Activated B cell treated with CpG ODN at 0.5 μM for 24 hours (primary cell): Measurements from ENCODE around the gene DNAJB4. TPM values are rescaled to one million over a fixed set of nuclear protein-coding genes. Genes with fewer than 3 reads are reported as not detected.
A peak's percentile ranks its signal among the peaks of the same experiment; 100 is the strongest.

Source experiments
- ATAC-seq: fragments of 200-7000 bp; cut with Tn5 transposase; one replicate; pipeline ENCODE4 v1.10.0; 2021; ENCODE audit warnings: low read depth, mild to moderate bottlenecking, moderate library complexity
- CTCF ChIA-PET: fragments of 350-600 bp; sonication (Branson Sonifier 250); formaldehyde crosslinking; loops from one replicate; lab custom pipeline; 2021; ENCODE audit warnings: antibody characterized with exemption; lab: Charles Lee
- POLR2A ChIA-PET: fragments of 350-600 bp; sonication (Branson Sonifier 250); formaldehyde crosslinking; loops from one replicate; lab custom pipeline; 2021; ENCODE audit warnings: antibody characterized with exemption; lab: Charles Lee
- DNase-seq: peaks from one replicate; pipeline ENCODE4 v3.0.0; 2022
- H3K27ac Mint-ChIP-seq: one replicate; pipeline ENCODE4 v1.8.0; 2020; ENCODE audit warnings: mixed read lengths
- H3K27me3 Mint-ChIP-seq: one replicate; pipeline ENCODE4 v1.8.0; 2021; ENCODE audit warnings: mixed read lengths
- H3K36me3 Mint-ChIP-seq: one replicate; pipeline ENCODE4 v1.8.0; 2021; ENCODE audit warnings: low read depth, mixed read lengths
- H3K4me1 Mint-ChIP-seq: one replicate; pipeline ENCODE4 v1.8.0; 2021; ENCODE audit warnings: mixed read lengths
- H3K4me3 Mint-ChIP-seq: one replicate; pipeline ENCODE4 v1.8.0; 2020; ENCODE audit warnings: mild to moderate bottlenecking, mixed read lengths
- H3K9me3 Mint-ChIP-seq: one replicate; pipeline ENCODE4 v1.8.0; 2020; ENCODE audit warnings: mixed read lengths
- intact Hi-C: fragments of 100-400 bp; cut with micrococcal nuclease; formaldehyde crosslinking; loops from one replicate; pipeline ENCODE4 v1.15.1; 2024
- total RNA-seq: library from RNA; stranded (reverse); gene quantifications from 2 replicates; pipeline ENCODE4 v1.2.3, GENCODE V29; 2022
- TF ChIP-seq, protein P1 (sequence below): fragments of 200-600 bp; IDR thresholded peaks from one replicate; pipeline ENCODE4 v1.8.0; 2022; ENCODE audit warnings: antibody characterized with exemption, mild to moderate bottlenecking

Gene DNAJB4
- total RNA-seq, 1 donor from 2014 or later, result 11.9 TPM

DNA sequence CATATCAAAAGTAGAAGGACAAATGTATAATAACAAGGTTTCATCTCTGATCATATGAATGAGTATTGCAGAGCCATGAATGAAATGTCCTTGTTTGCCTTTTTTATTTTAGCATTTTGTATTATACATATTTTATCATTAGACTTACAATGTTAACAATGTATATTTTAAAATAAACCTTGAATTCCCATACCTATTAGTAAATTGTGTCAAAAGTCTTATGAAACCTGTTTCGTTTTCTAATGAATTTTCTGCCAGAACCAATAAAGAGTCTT is 646 bp downstream of the DNAJB4 start:
- H3K36me3 Mint-ChIP-seq, result peaks cover 7% of the 10 kb centered on the region
- CTCF ChIA-PET, result interaction anchor here (0.8 to 2.4 kb wide), 3 partner anchors 27 to 109 kb away, joined by 5 to 11 read pairs (median 5); partner anchors contain the start of gene FUBP1
- H3K4me3 Mint-ChIP-seq, result peak overlapping the region; percentile 92
- TF ChIP-seq, protein P1, sequence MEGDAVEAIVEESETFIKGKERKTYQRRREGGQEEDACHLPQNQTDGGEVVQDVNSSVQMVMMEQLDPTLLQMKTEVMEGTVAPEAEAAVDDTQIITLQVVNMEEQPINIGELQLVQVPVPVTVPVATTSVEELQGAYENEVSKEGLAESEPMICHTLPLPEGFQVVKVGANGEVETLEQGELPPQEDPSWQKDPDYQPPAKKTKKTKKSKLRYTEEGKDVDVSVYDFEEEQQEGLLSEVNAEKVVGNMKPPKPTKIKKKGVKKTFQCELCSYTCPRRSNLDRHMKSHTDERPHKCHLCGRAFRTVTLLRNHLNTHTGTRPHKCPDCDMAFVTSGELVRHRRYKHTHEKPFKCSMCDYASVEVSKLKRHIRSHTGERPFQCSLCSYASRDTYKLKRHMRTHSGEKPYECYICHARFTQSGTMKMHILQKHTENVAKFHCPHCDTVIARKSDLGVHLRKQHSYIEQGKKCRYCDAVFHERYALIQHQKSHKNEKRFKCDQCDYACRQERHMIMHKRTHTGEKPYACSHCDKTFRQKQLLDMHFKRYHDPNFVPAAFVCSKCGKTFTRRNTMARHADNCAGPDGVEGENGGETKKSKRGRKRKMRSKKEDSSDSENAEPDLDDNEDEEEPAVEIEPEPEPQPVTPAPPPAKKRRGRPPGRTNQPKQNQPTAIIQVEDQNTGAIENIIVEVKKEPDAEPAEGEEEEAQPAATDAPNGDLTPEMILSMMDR, result no peak
- H3K4me1 Mint-ChIP-seq, result peaks cover 47% of the 10 kb centered on the region
- no peaks in the 10 kb centered on the region for H3K9me3 Mint-ChIP-seq
- DNase-seq, result no peak
- POLR2A ChIA-PET, result interaction anchor here (1.0 to 7.2 kb wide), 11 partner anchors 8 to 1930 kb away, joined by 3 to 355 read pairs (median 7); partner anchors contain the start of genes FUBP1, MIGA1 and ZZZ3
- ATAC-seq, result no peak
- peak overlapping the region; percentile 99 for H3K27ac Mint-ChIP-seq
- intact Hi-C loops, result loop anchor here (2.0 to 10.0 kb wide), 3 partner anchors 109 to 1931 kb away; partner anchors contain the start of genes PIGK and ST6GALNAC3
- H3K27me3 Mint-ChIP-seq, result peaks cover 2% of the 10 kb centered on the region

DNA sequence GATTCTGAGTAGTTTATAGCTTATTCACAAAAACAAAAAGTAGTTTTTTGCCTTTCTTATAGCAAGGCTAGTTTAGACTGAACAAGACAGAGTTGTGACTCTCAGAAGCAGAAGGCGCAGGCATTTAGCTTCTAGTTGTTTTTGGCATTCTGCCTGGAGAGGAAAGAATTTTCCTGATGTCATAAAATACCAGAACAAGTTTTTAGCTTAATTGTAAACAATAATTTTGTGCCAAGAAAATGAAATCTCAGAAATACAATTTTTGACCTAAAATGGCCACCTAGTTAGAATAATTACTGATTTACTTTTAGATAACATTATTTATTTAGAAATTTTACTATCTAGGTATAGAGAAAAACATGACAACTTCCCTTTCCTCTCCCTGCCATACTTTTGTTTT is 1.0 kb downstream of the DNAJB4 start:
- peaks cover 48% of the 10 kb centered on the region for H3K4me1 Mint-ChIP-seq
- peaks cover 2% of the 10 kb centered on the region for H3K27me3 Mint-ChIP-seq
- peak overlapping the region; percentile 92 for H3K4me3 Mint-ChIP-seq
- peak overlapping the region; percentile 7 for H3K27ac Mint-ChIP-seq
- CTCF ChIA-PET, result interaction anchor here (0.8 to 2.4 kb wide), 2 partner anchors 27 to 44 kb away, joined by 5 to 11 read pairs; partner anchors contain the start of gene FUBP1
- intact Hi-C loops, result loop anchor here (2.0 to 10.0 kb wide), 3 partner anchors 109 to 1931 kb away; partner anchors contain the start of genes PIGK and ST6GALNAC3
- POLR2A ChIA-PET, result interaction anchor here (1.0 to 7.2 kb wide), 5 partner anchors 27 to 324 kb away, joined by 3 to 355 read pairs (median 6); partner anchors contain the start of genes FUBP1, MIGA1 and ZZZ3
- H3K9me3 Mint-ChIP-seq, result no peaks in the 10 kb centered on the region
- peaks cover 7% of the 10 kb centered on the region for H3K36me3 Mint-ChIP-seq
- no peak for ATAC-seq
- no peak for DNase-seq
- TF ChIP-seq, protein P1, result no peak

- Mint-ChIP-seq H3K4me3 (no peak overlapping the region), H3K4me1 (peaks cover 51% of the 10 kb centered on the region), H3K36me3 (peaks cover 7% of the 10 kb centered on the region), H3K27ac (no peak overlapping the region), H3K9me3 (no peaks in the 10 kb centered on the region), H3K27me3 (peaks cover 2% of the 10 kb centered on the region)
- ChIA-PET CTCF (no interaction called here), POLR2A (interaction anchor here (1.2 to 7.2 kb wide), 2 partner anchors 28 to 324 kb away, joined by 6 to 355 read pairs; partner anchors contain the start of genes FUBP1 and ZZZ3)
- ATAC-seq (no peak), DNase-seq (no peak)
- TF ChIP-seq, protein P1, result no peak
- intact Hi-C loops, result loop anchor here (10.0 kb wide), 2 partner anchors 792 to 1932 kb away; partner anchors contain the start of genes PIGK and ST6GALNAC3
These were observed 1.8 kb downstream of the DNAJB4 start for GRCh38 chr1:78006521-78006920.

DNA sequence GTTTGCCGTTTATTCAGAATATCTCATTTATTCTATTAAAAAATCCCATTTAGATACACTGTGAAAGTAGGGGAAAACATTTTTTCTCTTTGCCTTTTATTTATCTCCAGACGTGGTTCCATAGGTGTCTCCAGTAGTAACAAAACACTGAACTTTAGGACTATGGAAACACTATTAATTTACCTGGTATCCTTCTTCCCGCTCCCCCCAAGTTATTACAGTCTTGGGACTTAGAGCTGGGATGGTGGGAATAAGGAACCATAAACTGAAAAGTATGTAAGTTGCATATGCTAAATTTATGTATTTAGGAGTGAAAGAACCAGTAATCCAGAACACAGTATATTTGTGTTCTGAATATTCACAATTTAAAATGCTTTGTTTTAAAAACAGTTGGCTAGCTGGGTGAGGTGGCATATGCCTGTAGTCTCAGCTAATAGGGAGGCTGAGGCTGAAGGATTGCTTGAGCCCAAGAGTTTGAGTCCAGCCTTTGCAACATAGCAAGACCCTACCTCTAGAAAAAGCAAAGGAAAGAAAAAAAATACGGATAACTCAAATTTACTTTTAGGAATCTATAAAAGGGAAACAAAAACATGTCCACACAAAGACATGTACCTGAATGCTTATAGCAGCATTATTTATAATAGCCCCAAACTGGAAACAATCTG is 3.1 kb downstream of the DNAJB4 start:
- Mint-ChIP-seq H3K4me1 (peaks cover 50% of the 10 kb centered on the region), H3K4me3 (no peak overlapping the region), H3K9me3 (no peaks in the 10 kb centered on the region), H3K36me3 (peaks cover 7% of the 10 kb centered on the region), H3K27ac (no peak overlapping the region), H3K27me3 (peaks cover 2% of the 10 kb centered on the region)
- ChIA-PET CTCF (no interaction called here), POLR2A (no interaction called here)
- ATAC-seq (no peak), DNase-seq (no peak)
- intact Hi-C loops, result loop anchor here (10.0 kb wide), 2 partner anchors 793 to 1933 kb away; partner anchors contain the start of genes PIGK and ST6GALNAC3
- TF ChIP-seq, protein P1, result no peak

GRCh38 chr1:78009276-78009675 is 4.5 kb downstream of the DNAJB4 start:
- ChIA-PET POLR2A (no interaction called here), CTCF (no interaction called here)
- Mint-ChIP-seq H3K4me3 (no peak overlapping the region), H3K9me3 (no peaks in the 10 kb centered on the region), H3K27me3 (peaks cover 2% of the 10 kb centered on the region), H3K36me3 (peaks cover 16% of the 10 kb centered on the region), H3K27ac (no peak overlapping the region), H3K4me1 (peaks cover 38% of the 10 kb centered on the region)
- TF ChIP-seq, protein P1, result no peak
- DNase-seq (no peak), ATAC-seq (no peak)
- intact Hi-C loops, result loop anchor here (10.0 kb wide), 2 partner anchors 794 to 1934 kb away; partner anchors contain the start of genes PIGK and ST6GALNAC3
